ENCODE data around the gene PLXNB3. TPM values are rescaled to one million over a fixed set of nuclear protein-coding genes. Genes with fewer than 3 reads are reported as not detected.

The PLXNB3 gene
- total RNA-seq, 3 donors from 2014 or later (not counting 1 experiment from before 2014, with no cell fraction given) = 1.2 to 1.3 TPM; not detected in 1

DNA sequence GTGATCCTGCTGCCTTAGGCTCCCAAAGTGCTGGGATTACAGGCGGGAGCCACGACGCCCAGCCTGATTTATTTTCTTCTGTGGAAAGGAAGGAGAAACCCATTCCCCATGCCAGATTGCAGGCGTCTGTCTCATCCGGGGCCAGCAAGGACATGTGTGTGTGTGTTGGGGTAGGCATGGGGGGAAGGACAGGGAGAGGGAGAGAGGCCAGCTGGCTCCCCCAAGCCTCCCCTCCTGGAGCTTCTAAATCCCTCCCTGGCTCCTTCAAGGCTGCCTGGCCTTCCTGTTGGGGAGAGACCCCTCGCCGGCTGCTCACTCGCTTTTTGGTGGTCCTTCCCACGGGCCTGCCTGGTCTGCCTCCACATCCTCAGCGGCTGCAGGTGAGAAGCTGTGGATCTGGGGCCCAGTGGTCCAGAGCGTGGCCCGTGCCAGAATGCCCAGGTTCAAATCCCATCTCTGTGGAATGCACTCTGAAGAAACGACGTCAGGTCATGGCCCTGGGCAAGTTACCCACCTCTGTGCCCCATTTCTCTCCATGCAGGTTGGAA, 1.3 kb upstream of the PLXNB3 start:
- Histone ChIP-seq H3K4me3 (ENCODE audit: low read length) (no peak overlapping the region), H3K36me3 (ENCODE audit: control insufficient read depth, insufficient read depth, low read length) (no peaks in the 10 kb centered on the region), H3K27me3 (ENCODE audit: control insufficient read depth, insufficient read depth, low read length) (no peaks in the 10 kb centered on the region), H3K27ac (ENCODE audit: low read length) (no peak overlapping the region), H3K9me3 (ENCODE audit: control insufficient read depth, insufficient read depth, low read length) (no peaks in the 10 kb centered on the region), H3K4me1 (ENCODE audit: control insufficient read depth, insufficient read depth, low read length) (peaks cover 12% of the 10 kb centered on the region)
- intact Hi-C loops (cut with micrococcal nuclease) = loop anchor here (5.0 kb wide), 1 partner anchor 205 kb away; no protein-coding TSS in a partner anchor
- 92% methylated on average over 12 of the region's 14 CpGs for WGBS (ENCODE audit: insufficient coverage)
- no peak overlapping the region for H3K4me3 Mint-ChIP-seq
- H3K4me1 Mint-ChIP-seq = peaks cover 0 to 16% of the 10 kb centered on the region in 2 donors
- ATAC-seq = no peak
- no peak for TF ChIP-seq CTCF (IDR thresholded peaks at IDR 0.05)
- no peak for DNase-seq
- no peak overlapping the region for H3K27ac Mint-ChIP-seq
- no peaks in the 10 kb centered on the region for H3K9me3 Mint-ChIP-seq
- no peaks in the 10 kb centered on the region for H3K36me3 Mint-ChIP-seq
- peaks cover 0 to 2% of the 10 kb centered on the region in 2 donors for H3K27me3 Mint-ChIP-seq (ENCODE audit: low read depth in 2 of 2)

- no peak for TF ChIP-seq CTCF (IDR thresholded peaks at IDR 0.05)
- Histone ChIP-seq H3K27me3 (ENCODE audit: control insufficient read depth, insufficient read depth, low read length) (no peaks in the 10 kb centered on the region), H3K4me1 (ENCODE audit: control insufficient read depth, insufficient read depth, low read length) (peaks cover 18% of the 10 kb centered on the region), H3K4me3 (ENCODE audit: low read length) (no peak overlapping the region), H3K27ac (ENCODE audit: low read length) (no peak overlapping the region), H3K36me3 (ENCODE audit: control insufficient read depth, insufficient read depth, low read length) (no peaks in the 10 kb centered on the region), H3K9me3 (ENCODE audit: control insufficient read depth, insufficient read depth, low read length) (no peaks in the 10 kb centered on the region)
- DNase-seq (no peak), ATAC-seq (no peak)
- Mint-ChIP-seq H3K9me3 (no peaks in the 10 kb centered on the region), H3K27me3 (ENCODE audit: low read depth in 2 of 2) (no peaks in the 10 kb centered on the region), H3K36me3 (no peaks in the 10 kb centered on the region), H3K4me3 (no peak overlapping the region), H3K27ac (no peak overlapping the region), H3K4me1 (peaks cover 0 to 20% of the 10 kb centered on the region in 2 donors)
- 84% methylated on average over 18 of the region's 18 CpGs for WGBS (ENCODE audit: insufficient coverage)
- intact Hi-C loops (cut with micrococcal nuclease) = loop anchor here (5.0 kb wide), 1 partner anchor 204 kb away; no protein-coding TSS in a partner anchor
Measured at GRCh38 chrX:153763298-153763932, 634 bp upstream of the PLXNB3 start.

GRCh38 chrX:153764786-153765137, 713 bp downstream of the PLXNB3 start:
- WGBS (ENCODE audit: insufficient coverage) = 97% methylated on average over 6 of the region's 7 CpGs
- Histone ChIP-seq H3K4me1 (ENCODE audit: control insufficient read depth, insufficient read depth, low read length) (peaks cover 18% of the 10 kb centered on the region), H3K27ac (ENCODE audit: low read length) (no peak overlapping the region), H3K36me3 (ENCODE audit: control insufficient read depth, insufficient read depth, low read length) (no peaks in the 10 kb centered on the region), H3K9me3 (ENCODE audit: control insufficient read depth, insufficient read depth, low read length) (no peaks in the 10 kb centered on the region), H3K4me3 (ENCODE audit: low read length) (no peak overlapping the region), H3K27me3 (ENCODE audit: control insufficient read depth, insufficient read depth, low read length) (no peaks in the 10 kb centered on the region)
- Mint-ChIP-seq H3K4me3 (no peak overlapping the region), H3K27ac (no peak overlapping the region), H3K4me1 (peaks cover 0 to 20% of the 10 kb centered on the region in 2 donors), H3K27me3 (ENCODE audit: low read depth in 2 of 2) (no peaks in the 10 kb centered on the region), H3K36me3 (no peaks in the 10 kb centered on the region), H3K9me3 (no peaks in the 10 kb centered on the region)
- TF ChIP-seq CTCF (IDR thresholded peaks at IDR 0.05) = no peak
- ATAC-seq (no peak), DNase-seq (no peak)
- intact Hi-C loops (cut with micrococcal nuclease) = loop anchor here (1.0 to 5.0 kb wide), 2 partner anchors 189 to 203 kb away; no protein-coding TSS in a partner anchor

Measured in natural killer cell (primary cell).